B cell (primary cell): ENCODE data around the gene FBXL2.

Source experiments
- EZH2 ChIP-seq: IDR thresholded peaks from 2 replicates; pipeline ENCODE4 v1.6.1; 2012; ENCODE audit warnings: borderline replicate concordance, low read depth, mild to moderate bottlenecking, moderate library complexity, low read length; ENCODE audit not compliant: insufficient read depth, poor library complexity, severe bottlenecking
- TF ChIP-seq, protein P1 (sequence below): fragments of 200-600 bp; IDR thresholded peaks from one replicate; pipeline ENCODE4 v1.8.0; 2022; ENCODE audit warnings: antibody characterized with exemption, mild to moderate bottlenecking

- TF ChIP-seq, protein P1, sequence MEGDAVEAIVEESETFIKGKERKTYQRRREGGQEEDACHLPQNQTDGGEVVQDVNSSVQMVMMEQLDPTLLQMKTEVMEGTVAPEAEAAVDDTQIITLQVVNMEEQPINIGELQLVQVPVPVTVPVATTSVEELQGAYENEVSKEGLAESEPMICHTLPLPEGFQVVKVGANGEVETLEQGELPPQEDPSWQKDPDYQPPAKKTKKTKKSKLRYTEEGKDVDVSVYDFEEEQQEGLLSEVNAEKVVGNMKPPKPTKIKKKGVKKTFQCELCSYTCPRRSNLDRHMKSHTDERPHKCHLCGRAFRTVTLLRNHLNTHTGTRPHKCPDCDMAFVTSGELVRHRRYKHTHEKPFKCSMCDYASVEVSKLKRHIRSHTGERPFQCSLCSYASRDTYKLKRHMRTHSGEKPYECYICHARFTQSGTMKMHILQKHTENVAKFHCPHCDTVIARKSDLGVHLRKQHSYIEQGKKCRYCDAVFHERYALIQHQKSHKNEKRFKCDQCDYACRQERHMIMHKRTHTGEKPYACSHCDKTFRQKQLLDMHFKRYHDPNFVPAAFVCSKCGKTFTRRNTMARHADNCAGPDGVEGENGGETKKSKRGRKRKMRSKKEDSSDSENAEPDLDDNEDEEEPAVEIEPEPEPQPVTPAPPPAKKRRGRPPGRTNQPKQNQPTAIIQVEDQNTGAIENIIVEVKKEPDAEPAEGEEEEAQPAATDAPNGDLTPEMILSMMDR = no peak
- TF ChIP-seq EZH2 = no peak
These were observed 86.0 kb downstream of the FBXL2 start for GRCh38 chr3:33363113-33363800.
